Hindlimb muscle (tissue), 1 donor: Measurements from ENCODE around the gene MYDGF. TPM values are rescaled to one million over a fixed set of nuclear protein-coding genes. Genes with fewer than 3 reads are reported as not detected.
"Not testable (repeated sequence)": the region's sequence is repeated elsewhere in the genome, so short reads cannot be mapped to it uniquely, and the experiment has no call there.

Experiments
- DNase-seq: peaks from one replicate; pipeline ENCODE4 v3.0.0-alpha.2; 2013
- polyA plus RNA-seq: library from polyadenylated mRNA; unstranded; fragments of 120-200 nt; gene quantifications from one replicate; pipeline ENCODE4 v1.2.1, GENCODE V29; 2013; ENCODE audit not compliant: insufficient read length

Gene MYDGF
- polyA plus RNA-seq, 1 donor: 56.4 TPM

DNA sequence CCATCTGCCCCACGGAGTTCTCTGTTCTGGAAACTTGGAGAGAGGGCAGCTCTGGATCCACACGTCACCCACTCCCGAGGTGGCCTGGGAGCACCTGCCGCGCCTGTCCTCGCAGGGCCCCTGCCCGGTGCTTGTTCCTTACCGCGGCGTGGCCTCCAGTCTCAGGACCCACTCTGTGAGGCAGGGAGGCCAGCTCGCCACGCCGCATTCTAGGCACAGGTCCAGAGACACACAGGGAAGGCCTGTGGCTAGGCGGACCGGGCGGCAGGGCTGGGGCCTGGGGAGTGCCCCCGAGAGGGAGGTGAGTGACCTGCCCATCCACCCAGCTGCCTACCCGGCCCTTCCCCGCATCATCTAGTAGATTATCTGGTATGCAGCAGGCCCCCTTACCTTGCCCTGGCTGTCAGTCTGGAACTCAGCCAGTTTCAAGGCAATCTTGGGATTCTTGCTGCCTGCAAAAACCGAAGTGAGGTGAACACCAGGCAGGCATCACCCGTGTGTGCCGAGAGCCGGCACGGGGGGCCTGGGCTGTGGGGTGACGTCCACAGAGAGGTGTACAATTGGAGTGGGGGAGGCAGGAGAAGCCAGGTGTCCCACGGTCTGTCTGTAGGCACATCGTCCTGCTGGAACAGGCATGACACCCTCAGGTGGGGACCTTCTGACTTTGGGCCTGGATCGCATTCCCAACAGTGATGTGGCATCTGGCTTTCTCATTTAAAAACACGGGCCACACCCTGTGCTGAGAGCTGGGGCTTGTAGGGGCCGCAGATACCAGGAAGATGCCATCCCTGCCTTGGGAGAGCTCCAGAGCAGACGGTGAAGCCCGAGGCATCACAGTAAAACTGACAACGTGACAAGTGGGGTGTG, 29.9 kb upstream of the MYDGF start:
- no peak for DNase-seq

DNA sequence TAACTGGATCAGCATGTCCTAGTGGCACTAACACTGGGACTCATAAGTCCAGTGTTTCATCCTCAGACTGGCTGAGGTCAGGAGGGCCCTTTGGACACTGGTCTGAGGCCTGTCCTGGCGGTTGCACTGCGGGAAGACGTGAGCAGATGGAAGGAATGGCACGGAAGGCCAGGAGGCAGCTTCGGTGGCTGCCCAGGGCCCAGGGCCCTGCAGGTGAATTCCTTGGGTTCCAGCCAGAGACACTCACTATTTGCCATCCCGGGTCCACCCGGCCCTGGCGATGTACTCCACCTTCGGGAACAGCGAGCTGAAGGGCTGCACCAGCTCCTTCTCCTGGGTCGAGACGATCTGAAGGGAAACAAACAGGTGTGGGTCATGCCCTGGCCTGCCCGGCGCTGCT, 27.2 kb upstream of the MYDGF start:
- DNase-seq: no peak

DNA sequence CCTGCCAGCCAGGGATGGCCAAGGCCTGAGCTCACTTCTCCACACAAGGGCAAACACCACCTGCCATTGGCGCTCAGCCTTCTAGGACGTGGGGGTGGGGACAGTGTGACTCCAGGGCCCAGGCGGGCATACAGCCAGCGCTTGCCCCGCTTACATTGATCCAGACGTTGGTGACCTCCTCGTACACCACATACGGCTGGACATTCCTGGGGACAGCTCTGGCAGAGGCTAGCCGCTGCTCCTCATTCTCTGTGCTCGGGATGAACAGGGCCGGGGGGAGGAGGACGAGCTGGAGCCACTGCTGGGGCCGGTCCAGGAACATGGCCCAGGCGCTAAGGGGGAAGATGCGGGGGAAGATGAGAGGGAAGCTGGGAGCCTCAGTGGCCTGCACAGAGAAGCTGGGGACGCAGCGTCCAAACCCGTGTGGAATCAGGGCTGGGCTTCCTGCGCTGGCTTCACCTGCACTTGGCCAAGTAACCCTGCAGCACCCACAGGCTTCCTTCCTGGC, 25.1 kb upstream of the MYDGF start:
- DNase-seq: no peak

DNA sequence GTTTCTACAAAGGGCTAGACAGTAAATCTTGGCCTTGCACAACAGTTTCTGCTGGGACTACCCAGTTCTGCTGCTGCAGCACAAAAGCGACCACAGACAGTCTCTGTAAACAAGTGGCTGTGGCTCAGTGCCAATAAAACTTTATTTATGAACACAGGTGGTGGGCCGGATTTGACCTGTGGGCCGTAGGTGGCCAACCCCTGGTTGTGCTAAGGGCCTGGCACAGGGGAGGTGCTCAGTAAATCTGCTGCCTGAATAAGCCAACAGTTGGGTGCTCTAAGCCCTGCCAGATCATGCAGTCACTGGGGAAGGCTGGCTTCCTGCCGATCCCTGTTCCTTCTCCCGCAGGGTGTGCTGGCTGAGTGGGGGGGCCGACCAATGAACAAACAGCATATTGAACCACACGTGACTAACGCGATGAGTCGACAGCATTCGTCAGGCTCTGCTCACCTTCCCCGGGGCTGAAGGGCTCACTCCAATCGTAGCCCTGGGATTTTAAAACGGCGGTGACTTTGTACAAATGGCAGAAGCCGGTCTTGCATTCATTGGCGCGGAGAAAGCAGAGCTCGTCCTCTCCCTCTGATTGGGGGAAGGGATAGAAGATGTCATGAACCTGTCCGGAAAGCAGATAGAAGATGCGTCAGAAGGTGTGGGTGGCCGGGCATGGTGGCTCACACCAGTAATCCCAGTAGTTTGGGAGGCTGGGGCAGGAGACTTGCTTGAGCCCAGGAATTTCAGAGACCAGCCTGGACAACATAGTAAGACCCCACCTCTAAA, 24.3 kb upstream of the MYDGF start:
- DNase-seq: no peak

DNA sequence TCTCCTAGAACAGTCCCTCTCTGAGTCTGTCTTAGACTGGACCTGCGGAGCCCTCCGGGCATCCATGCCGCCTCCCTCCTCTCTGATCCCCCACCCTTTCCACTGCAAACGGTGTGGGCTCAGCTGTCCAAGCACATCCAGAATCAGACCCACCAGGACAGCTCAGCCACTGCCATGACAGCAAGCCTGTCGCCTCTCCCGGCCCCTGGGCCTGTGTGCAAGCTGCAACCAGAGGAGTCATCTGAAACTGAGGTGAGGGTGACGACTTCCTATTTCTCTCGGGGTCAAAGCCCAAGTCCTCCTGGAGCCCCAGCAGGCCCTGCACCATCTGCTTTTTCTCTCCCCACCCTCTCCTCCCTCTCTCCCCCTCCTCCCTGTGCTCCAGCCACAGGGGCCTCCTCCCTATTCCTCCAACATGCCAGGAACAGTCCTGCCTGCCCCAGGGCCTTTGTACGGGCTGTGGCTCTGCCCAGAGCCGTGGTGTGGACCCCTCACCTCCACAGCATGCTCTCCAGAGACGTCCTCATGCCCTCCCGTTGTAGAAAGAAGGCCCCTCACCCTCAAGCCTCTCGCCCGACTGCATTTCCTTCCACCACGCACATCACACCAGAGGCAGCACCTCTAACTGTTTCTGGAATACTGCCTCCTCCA, 23.5 kb upstream of the MYDGF start:
- no peak for DNase-seq

DNA sequence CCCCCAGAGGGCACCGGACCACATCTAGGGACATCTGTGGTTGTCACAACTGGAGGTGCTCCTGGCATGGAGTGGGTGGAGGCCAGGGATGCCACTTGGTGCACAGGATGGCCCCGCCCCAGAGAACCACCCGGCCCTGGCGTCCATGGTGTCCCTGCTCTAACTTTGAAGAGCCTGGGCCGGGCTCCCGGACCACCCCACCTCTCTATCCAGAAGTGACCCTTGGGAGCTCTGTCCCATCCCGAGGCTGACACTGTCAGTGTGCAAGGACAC, 22.9 kb upstream of the MYDGF start:
- DNase-seq: no peak

DNA sequence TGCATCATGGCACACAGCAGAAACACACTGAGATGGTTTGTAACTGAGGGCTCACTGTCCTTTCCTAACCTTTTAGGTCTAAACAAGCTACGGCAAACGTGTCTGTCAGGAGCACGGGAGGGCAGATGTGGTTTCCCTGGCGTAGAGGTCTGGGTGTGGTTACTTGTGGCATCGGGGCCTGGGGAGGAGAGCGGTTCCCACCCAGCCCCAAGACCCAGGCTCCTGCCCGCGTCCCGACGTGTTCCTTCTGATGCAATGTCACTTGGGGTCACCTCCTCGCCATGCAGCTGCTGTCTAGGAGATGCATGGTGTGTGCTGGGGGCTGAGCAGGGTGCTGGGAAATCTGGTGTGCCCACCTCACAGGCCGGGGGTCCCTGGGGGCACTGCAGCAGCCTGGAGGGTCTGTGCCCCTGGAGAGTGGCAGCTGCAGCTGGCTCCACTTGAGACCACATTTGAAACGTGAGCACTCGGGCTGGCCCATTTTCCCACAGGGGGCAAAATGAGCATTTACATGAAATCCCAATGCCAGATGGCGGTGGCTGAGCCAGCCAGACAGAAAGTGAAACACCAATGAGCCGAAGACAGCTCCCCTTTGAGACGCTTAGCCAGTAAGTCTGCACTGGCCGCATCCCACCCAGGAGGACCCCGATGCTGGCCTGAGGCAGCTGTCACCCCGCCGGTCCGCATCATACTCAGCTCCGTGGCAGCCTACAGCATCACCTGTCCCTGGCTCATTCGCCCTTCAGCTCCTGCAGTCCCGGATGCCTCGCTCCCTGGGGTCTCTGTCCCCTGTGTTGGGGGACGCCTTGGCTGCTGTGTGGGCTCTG, 22.3 kb upstream of the MYDGF start:
- DNase-seq: no peak

DNA sequence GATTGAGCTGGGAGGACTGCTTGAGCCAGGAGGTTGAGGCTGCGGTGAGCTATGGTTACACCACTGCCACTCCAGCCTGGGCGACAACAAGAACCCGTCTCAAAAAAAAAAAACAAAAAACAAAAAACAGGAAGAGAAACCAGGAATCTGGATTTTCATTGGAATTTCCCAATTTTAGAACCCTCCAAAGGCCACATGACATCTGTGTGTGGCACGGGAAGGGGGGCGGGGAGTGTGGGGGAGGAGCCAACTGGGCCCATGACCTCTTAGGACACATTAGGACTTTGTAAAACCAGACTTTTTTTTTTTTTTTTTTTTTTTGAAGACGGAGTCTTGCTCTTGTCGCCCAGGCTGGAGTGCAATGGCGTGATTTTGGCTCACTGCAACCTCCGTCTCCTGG, 21.2 kb upstream of the MYDGF start:
- DNase-seq: no peak

DNA sequence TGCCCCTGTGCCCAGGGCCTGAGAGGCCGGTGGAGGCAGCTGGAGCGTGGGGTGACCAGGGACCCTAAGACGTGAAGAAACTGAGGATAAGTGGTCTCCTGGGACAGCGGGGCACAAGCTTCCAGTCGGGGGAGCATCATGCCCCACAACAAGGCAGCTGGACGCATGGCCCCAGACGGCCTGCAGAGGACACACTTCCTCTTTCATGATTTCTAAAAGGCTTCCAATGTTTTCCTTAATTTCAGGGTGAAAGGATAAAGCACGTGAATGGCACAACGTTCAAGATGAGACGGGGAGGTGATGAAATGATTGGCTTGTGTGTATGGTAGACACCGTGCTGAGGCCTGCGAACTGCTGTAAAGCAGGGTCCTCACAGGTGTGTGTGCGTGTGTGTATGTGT, 20.2 kb upstream of the MYDGF start:
- DNase-seq: no peak

DNA sequence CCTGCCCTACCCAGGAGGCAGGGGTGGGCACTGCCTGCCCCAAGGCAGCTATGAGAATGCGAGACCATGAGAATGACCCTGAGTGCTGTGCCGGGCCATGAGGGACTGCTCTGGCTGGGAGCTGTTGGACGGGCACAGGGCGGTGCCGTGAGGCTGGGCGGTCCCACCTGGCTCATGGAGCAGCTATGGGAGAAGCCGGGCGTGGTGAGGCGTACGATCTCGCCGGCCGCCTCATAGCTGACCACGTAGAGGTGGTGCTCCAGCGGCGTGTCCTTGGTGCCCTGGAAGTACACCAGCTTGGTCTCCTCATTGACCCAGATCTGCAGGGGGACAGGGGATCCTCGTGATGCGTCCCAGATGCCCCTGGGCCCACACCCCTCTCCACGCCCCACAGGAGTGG, 19.3 kb upstream of the MYDGF start:
- DNase-seq: no peak

DNA sequence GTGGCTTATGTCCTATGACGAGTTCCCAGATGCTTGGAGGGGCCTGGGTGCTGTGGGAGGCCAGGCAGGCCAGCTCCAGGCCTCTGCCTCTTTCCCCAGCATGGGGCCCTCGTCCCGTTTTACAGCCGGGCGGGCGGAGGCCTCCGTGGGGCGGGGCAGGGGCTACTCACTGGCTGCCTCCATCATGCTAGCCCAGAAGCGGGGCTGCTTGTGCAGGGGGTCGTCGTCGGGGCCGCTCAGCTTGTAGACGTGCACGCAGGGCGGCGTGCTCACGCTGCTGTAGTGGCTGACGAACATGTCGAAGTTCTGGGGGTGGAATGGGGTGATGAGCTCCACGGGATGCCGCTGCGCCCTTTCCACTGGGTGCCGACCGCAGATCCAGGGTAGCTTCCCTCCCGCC, 18.4 kb upstream of the MYDGF start:
- no peak for DNase-seq

DNA sequence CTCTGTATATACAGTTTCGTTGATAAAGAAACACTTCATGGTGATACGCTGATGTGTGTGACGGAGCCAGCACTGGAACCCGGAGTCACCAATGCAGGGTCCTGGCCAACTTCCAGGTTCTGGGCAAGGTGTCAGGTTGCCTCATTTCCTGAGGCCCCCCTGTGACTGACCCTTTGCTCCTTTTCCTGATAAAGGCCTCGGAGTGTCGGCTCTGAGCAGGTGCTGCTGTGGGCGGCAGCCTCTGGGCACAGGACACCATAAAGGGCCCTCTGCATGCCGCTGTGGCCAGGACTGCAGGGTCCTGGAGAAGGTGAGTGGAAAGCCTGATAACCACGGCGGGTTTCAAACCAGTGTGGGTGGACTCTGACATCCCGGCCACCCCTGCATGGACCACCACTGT, 17.3 kb upstream of the MYDGF start:
- DNase-seq: no peak

DNA sequence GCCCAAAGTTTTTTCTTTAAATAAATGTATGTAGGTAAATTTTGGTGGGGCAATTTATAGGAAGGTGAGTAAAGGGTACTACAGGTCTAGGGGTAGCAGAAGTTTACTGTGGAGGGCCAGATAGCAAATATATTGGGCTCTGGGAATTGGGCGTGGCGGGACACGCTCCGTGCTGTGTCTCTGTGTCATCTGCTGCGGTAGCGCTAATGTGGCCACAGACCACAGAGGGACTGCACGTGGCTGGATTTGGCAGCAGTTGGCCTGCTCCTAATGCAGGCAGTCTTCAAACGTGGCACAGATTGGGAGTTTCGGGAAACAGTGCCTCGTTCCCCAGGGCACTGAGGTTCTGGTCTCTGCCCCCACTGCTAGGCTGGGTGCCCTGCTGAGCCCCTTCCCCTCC, 16.6 kb upstream of the MYDGF start:
- DNase-seq: no peak

DNA sequence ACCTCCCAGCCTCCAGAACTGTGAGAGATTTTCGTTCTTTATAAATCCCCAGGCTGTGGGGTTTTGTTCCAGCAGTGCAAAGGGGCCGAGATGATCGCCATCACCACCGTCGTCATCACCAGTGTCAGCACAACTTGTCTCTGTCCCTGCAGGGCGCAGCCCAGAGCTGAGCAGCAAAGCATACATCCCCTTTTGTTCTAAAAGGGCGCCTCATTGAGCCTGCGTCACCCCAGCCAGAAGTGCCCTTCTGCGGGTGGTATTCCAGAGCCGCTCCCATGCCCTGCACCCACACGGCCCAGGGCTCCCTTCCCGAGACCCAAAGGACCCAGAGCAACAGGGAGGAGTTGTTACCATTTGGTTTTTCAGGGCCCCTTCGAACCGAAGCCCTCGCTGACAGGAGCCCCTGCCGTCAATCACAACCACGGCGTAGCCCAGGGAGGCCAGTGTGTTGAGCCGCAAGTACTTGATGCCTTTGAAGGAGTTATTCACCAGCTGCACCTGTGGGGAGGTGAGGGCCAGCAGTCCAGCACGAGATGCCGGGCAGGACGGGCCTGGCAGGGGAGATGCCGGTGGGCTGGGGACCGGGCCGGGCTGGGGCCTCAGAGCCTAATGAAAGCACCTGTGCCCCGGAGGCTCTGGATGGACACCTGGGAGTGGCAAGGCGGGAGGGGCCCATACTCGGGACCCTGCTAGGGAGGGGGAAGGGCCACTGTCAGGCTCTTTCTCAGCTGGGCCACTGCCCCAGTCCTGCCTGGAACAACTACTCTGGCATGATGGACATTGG, 14.4 kb upstream of the MYDGF start:
- no peak for DNase-seq

DNA sequence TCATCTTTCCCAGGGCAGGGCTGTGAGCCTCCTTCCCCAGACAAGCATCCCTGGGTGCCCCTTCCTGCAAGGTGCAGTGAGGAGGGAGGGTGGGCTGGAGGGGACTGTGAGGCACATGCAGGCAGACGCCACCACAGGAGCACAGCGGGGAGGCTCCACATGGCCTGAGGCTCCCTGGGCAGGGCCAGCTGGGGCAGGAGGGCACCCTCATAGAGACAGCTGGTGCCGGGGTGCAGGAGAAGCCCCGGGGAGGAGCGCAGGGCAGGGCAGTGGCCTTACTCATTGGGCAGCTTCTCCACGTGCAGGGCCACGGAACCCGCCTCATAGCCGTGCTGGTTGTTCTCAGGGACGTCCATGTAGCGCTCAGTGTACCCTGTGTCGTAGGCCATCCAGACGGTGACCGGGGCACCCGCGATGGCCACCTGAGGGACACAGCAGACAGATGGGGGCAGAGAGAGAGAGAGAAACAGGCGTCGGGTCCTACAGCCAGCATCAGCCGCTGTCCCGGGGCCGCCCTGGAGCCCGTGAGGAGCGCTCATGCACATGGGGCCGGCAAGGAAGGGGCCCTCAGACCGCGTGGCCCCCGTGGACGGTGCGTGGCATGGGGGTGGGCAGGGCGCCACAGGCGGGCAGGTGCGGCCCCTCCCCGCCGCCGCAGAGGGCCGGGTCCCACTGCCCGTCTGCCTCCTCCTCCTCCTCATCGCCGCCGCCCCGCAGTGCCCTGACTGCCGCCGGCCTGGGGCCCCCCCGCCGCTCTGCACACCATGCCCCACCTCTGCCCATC, 12.5 kb upstream of the MYDGF start:
- no peak for DNase-seq

DNA sequence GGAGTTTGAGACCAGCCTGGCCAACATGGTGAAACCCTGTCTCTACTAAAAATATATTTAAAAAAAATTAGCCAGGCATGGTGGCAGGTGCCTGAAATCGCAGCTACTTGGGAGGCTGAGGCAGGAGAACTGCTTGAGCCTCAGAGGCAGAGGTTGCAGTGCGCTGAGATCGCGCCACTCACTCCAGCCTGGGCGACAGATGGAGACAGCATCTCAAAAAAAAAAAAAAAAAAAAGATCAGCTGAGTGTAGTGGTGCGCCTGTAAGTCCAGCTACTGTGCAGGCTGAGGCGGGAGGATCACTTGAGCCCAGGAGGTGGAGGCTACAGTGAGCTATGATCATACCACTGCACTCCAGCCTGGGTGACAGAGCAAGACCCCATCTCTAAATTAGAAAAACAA, 9.9 kb upstream of the MYDGF start:
- not testable (repeated sequence) for DNase-seq

DNA sequence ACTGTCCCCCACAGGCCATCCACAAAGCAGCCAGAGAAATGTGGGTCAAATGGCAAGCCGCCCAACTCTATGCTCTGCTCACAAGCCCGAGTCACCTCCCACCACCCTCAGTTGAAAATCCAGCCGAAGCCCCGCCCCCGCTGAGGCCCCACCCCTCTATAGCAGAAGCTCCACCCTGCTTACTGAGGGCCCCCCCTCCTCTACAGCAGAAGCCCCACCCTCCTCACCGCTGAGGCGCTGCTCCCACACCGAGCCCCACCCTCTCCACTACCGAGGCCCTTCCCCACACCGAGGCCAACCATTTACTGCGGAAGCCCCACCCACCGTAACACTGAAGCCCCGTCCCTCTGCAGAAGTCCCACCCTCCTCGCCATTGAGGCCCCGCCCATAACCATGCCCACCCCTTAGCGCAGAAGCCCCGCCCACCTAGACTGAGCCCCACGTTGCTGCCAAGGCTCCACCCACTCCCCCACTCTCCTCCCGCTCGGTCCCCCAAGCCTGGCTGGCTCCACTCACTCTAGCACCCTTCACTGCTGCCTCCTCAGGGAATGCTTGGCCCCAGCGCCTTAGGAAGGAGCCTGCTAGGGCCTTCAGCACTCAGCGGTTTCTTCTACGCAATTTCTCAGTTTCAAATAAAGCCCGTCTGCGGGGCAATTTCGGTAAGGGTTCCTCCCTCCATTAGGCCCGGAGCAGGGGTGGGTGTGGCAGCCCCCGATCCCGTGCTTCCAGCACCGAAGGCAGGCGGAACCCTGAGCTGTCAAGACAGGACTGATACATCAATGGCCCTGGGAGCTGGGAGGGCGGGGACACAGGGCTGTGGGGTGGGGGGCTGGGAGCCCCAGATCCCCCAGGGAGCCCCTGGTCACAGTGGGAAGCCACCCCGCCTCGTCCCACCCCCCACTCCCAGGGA, 9.0 kb upstream of the MYDGF start:
- DNase-seq: no peak

DNA sequence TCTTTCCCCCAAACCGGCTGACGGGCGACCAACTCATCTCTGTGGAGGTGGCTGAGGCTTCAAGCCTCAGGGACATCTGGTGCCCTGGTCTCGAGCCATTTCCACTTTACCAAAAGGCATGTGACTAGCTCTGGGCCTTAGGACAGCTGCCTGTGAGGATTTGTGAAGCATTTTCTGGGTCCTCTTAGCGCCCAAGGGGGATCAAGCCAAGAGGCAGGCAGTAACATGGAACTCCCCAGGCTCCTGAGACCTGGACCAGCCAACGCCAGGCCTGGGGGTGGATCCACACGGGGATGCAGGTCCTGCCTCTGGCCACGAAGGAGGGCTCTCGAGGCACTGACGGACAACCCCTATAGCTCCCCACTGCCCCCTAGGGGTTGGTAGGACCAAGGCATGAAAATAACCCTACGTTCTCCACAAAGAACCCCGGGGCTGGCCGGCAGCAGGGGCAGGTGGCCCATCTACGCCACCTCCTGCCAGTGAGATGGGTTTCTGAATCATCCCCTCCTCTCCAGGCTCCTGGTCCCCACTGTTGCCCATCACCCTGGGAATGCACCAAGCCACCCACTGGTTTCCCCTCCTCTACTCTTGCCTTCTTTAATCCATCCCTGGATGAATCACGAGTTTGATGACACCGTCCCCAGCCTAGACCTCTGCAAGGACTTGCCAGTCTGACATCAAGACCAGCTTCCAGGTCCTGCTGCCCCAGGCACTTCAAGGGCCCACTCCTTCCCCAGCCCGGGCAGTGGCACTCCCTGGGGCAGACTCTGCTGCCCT, 7.0 kb upstream of the MYDGF start:
- no peak for DNase-seq

DNA sequence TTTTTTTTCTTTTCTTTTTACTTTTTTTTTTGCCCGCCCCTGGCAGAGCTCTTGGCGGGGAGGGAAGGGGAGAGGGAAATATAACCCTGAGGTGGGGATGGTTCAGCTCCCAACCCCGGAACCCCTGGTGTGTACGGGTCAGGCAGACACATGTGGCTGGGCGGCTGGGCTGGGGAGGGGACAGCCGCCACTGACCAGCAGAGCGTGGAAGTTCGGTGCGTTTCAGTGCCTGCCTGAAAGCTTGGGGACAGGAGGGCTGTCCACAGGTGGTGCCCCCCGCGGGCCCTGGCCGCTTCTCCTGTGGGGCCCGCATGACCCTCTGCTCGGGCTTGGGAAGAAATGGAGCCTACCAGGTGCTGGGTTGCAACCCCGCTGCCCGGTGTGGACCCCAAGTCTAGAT, 5.2 kb upstream of the MYDGF start:
- no peak for DNase-seq
